ENCODE data around the gene WNK3.

- no peak for TF ChIP-seq EZH2 (IDR thresholded peaks at IDR 0.05; ENCODE audit: borderline replicate concordance, low read depth, low read length, severe bottlenecking)
- TF ChIP-seq, protein P1, sequence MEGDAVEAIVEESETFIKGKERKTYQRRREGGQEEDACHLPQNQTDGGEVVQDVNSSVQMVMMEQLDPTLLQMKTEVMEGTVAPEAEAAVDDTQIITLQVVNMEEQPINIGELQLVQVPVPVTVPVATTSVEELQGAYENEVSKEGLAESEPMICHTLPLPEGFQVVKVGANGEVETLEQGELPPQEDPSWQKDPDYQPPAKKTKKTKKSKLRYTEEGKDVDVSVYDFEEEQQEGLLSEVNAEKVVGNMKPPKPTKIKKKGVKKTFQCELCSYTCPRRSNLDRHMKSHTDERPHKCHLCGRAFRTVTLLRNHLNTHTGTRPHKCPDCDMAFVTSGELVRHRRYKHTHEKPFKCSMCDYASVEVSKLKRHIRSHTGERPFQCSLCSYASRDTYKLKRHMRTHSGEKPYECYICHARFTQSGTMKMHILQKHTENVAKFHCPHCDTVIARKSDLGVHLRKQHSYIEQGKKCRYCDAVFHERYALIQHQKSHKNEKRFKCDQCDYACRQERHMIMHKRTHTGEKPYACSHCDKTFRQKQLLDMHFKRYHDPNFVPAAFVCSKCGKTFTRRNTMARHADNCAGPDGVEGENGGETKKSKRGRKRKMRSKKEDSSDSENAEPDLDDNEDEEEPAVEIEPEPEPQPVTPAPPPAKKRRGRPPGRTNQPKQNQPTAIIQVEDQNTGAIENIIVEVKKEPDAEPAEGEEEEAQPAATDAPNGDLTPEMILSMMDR (IDR thresholded peaks at IDR 0.05; ENCODE audit: extremely low read depth in 1 of 2, insufficient read depth in 1 of 2, low read depth in 1 of 2, low read length in 2 of 2), result no peak
- TF ChIP-seq POLR2A (IDR thresholded peaks at IDR 0.05; ENCODE audit: low read depth, low read length), result no peak
- TF ChIP-seq, protein P2, sequence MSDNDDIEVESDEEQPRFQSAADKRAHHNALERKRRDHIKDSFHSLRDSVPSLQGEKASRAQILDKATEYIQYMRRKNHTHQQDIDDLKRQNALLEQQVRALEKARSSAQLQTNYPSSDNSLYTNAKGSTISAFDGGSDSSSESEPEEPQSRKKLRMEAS (IDR thresholded peaks at IDR 0.05; ENCODE audit: insufficient read depth, insufficient read length), result no peak
Measured at GRCh38 chrX:54325077-54325476, 32.8 kb downstream of the WNK3 start.
